Measurements from ENCODE around the gene NABP2. TPM values are rescaled to one million over a fixed set of nuclear protein-coding genes. Genes with fewer than 3 reads are reported as not detected.

The NABP2 gene
- total RNA-seq, 1 donor from 2014 or later = 75.7 TPM

DNA sequence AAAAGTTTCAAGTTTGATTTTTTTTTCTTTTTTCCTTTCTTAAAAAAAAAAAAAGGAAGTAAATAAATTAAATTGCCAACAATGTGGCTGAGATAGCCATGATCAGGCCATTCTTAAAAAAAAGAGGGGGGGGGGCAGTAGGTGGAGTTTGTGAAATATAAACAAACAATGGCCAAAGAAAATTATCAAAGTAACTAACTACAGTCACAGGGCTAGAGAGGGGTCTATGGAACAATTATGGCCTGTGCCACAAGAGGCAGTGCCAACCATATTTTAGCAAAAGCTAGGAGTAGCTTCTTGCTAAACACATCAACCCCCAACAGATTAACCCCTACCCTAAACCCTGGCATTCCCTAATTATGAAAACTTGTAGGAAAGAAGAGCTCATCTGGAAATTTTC is 18.7 kb upstream of the NABP2 start:
- Mint-ChIP-seq H3K4me1 (peaks cover 4% of the 10 kb centered on the region), H3K27me3 (ENCODE audit: low read depth) (no peaks in the 10 kb centered on the region), H3K4me3 (no peak overlapping the region), H3K36me3 (ENCODE audit: low read depth) (peaks cover 16% of the 10 kb centered on the region), H3K9me3 (no peaks in the 10 kb centered on the region), H3K27ac (ENCODE audit: unreplicated experiment) (no peak overlapping the region)
- no peak for DNase-seq (ENCODE audit: low read depth, low spot score)
- TF ChIP-seq, protein P1, sequence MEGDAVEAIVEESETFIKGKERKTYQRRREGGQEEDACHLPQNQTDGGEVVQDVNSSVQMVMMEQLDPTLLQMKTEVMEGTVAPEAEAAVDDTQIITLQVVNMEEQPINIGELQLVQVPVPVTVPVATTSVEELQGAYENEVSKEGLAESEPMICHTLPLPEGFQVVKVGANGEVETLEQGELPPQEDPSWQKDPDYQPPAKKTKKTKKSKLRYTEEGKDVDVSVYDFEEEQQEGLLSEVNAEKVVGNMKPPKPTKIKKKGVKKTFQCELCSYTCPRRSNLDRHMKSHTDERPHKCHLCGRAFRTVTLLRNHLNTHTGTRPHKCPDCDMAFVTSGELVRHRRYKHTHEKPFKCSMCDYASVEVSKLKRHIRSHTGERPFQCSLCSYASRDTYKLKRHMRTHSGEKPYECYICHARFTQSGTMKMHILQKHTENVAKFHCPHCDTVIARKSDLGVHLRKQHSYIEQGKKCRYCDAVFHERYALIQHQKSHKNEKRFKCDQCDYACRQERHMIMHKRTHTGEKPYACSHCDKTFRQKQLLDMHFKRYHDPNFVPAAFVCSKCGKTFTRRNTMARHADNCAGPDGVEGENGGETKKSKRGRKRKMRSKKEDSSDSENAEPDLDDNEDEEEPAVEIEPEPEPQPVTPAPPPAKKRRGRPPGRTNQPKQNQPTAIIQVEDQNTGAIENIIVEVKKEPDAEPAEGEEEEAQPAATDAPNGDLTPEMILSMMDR (conservative IDR thresholded peaks at IDR 0.05) = no peak

DNA sequence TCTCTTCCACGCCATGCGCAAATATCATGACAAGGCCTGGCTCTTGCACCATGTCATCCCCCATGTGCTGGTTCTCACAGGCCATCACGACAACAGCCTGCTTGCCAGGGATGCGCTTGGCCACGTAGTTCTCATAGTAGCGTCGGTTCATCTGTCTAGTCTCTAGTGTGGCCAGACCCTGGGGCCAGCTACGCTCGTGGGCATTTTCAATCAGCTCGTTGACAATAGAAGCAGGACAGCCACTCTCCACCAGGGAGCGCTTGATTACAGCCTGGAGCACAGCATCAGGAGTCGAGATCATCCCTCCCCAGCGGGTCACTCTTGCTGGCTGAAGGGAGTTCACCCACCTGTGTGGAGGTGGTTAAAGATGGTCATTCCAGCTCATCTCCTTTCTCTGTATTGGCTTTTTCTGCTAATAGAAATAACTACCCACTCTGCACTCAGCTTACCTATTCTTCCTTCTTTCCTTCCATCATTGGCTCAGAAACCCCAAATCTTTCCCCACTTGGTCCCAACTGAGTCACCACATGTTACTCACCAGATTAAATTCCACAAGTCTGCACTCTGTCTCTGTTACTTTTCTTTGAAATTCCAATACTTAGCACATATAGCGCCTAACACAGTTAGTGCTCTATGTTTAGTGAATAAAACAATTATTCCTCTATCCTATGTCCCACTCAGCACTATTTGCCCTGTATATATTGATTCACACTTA is 17.5 kb upstream of the NABP2 start:
- TF ChIP-seq, protein P1 (conservative IDR thresholded peaks at IDR 0.05) = peak; percentile 64
- Mint-ChIP-seq H3K36me3 (ENCODE audit: low read depth) (peaks cover 20% of the 10 kb centered on the region), H3K4me1 (peaks cover 4% of the 10 kb centered on the region), H3K27me3 (ENCODE audit: low read depth) (no peaks in the 10 kb centered on the region), H3K4me3 (no peak overlapping the region), H3K27ac (ENCODE audit: unreplicated experiment) (no peak overlapping the region), H3K9me3 (no peaks in the 10 kb centered on the region)
- DNase-seq (ENCODE audit: low read depth, low spot score) = peak; percentile 52

GRCh38 chr12:56208006-56208405 is 16.1 kb upstream of the NABP2 start:
- Mint-ChIP-seq H3K36me3 (ENCODE audit: low read depth) (peaks cover 20% of the 10 kb centered on the region), H3K27me3 (ENCODE audit: low read depth) (no peaks in the 10 kb centered on the region), H3K9me3 (no peaks in the 10 kb centered on the region), H3K4me3 (no peak overlapping the region), H3K4me1 (no peaks in the 10 kb centered on the region), H3K27ac (ENCODE audit: unreplicated experiment) (no peak overlapping the region)
- TF ChIP-seq, protein P1 (conservative IDR thresholded peaks at IDR 0.05) = no peak
- DNase-seq (ENCODE audit: low read depth, low spot score) = no peak

- H3K27ac Mint-ChIP-seq (ENCODE audit: unreplicated experiment) = no peak overlapping the region
- no peak for DNase-seq (ENCODE audit: low read depth, low spot score)
Observed at GRCh38 chr12:56212361-56212760, 11.8 kb upstream of the NABP2 start.

GRCh38 chr12:56213878-56214277 is 10.3 kb upstream of the NABP2 start:
- Mint-ChIP-seq H3K27ac (ENCODE audit: unreplicated experiment) (no peak overlapping the region), H3K36me3 (ENCODE audit: low read depth) (peaks cover 23% of the 10 kb centered on the region), H3K4me1 (no peaks in the 10 kb centered on the region), H3K27me3 (ENCODE audit: low read depth) (no peaks in the 10 kb centered on the region), H3K9me3 (no peaks in the 10 kb centered on the region), H3K4me3 (peak overlapping the region; percentile 57)
- TF ChIP-seq, protein P1 (conservative IDR thresholded peaks at IDR 0.05) = no peak
- DNase-seq (ENCODE audit: low read depth, low spot score) = no peak

More at GRCh38 chr12:56212361-56212760, 11.8 kb upstream of the NABP2 start:
- peaks cover 28% of the 10 kb centered on the region for H3K36me3 Mint-ChIP-seq (ENCODE audit: low read depth)
- H3K9me3 Mint-ChIP-seq = no peaks in the 10 kb centered on the region
- H3K27me3 Mint-ChIP-seq (ENCODE audit: low read depth) = no peaks in the 10 kb centered on the region
- no peak overlapping the region for H3K4me3 Mint-ChIP-seq
- TF ChIP-seq, protein P1 (conservative IDR thresholded peaks at IDR 0.05) = no peak
- H3K4me1 Mint-ChIP-seq = no peaks in the 10 kb centered on the region
